OCI-LY1 (cell line): ENCODE results near the gene QRICH1.

Experiments
- H2AFZ ChIP-seq: fragments of 200-600 bp; sonication (generic), shearing (Covaris generic); 2 replicates; pipeline ENCODE4 v1.6.0; 2014; ENCODE audit warnings: antibody characterized with exemption, mild to moderate bottlenecking, low read length
- H3F3A ChIP-seq: fragments of 200-600 bp; sonication (generic), shearing (Covaris generic); 2 replicates; pipeline ENCODE4 v1.6.0; 2014; ENCODE audit warnings: mild to moderate bottlenecking, antibody characterized with exemption, low read length, moderate library complexity; ENCODE audit not compliant: insufficient read depth
- H3K27ac ChIP-seq: fragments of 200-600 bp; sonication (generic); 2 replicates; pipeline ENCODE4 v1.5.1; 2014; ENCODE audit warnings: low read length, mixed run types, mild to moderate bottlenecking, low read depth; ENCODE audit not compliant: poor library complexity, severe bottlenecking
- H3K27me3 ChIP-seq: fragments of 200-600 bp; sonication (generic); 2 replicates; pipeline ENCODE4 v1.6.0; 2014; ENCODE audit warnings: antibody characterized with exemption, mild to moderate bottlenecking, low read length, moderate library complexity; ENCODE audit not compliant: insufficient read depth
- H3K36me3 ChIP-seq: fragments of 200-600 bp; sonication (generic); 2 replicates; pipeline ENCODE4 v1.6.1; 2014; ENCODE audit warnings: mild to moderate bottlenecking, antibody characterized with exemption, low read length, moderate library complexity, mixed read lengths; ENCODE audit not compliant: insufficient read depth
- H3K4me1 ChIP-seq: fragments of 200-600 bp; sonication (generic); 2 replicates; pipeline ENCODE4 v1.5.1; 2014; ENCODE audit warnings: mild to moderate bottlenecking, low read length, moderate library complexity; ENCODE audit not compliant: insufficient read depth, severe bottlenecking
- H3K4me2 ChIP-seq: fragments of 200-600 bp; sonication (generic), shearing (Covaris generic); 2 replicates; pipeline ENCODE4 v1.6.1; 2014; ENCODE audit warnings: low read length
- H3K4me3 ChIP-seq: fragments of 200-600 bp; sonication (generic); 2 replicates; pipeline ENCODE4 v1.5.1; 2014; ENCODE audit warnings: low read length, low read depth, mild to moderate bottlenecking, mixed read lengths; ENCODE audit not compliant: poor library complexity, severe bottlenecking
- H3K79me2 ChIP-seq: fragments of 200-600 bp; shearing (Covaris generic); 2 replicates; pipeline ENCODE4 v1.6.1; 2016; ENCODE audit warnings: mixed run types, low read length, mixed read lengths; ENCODE audit not compliant: insufficient read depth
- H3K9ac ChIP-seq: fragments of 200-600 bp; sonication (generic), shearing (Covaris generic); 2 replicates; pipeline ENCODE4 v1.6.1; 2014; ENCODE audit warnings: mild to moderate bottlenecking, low read length, mixed read lengths
- H3K9me2 ChIP-seq: fragments of 200-600 bp; sonication (generic), shearing (Covaris generic); 2 replicates; pipeline ENCODE4 v1.6.1; 2014; ENCODE audit warnings: low read depth, mild to moderate bottlenecking, low read length, mixed read lengths
- H3K9me3 ChIP-seq: fragments of 200-600 bp; shearing (Covaris generic); 2 replicates; pipeline ENCODE4 v1.6.1; 2014; ENCODE audit warnings: low read length, mixed read lengths
- H4K20me1 ChIP-seq: fragments of 200-600 bp; sonication (generic), shearing (Covaris generic); 2 replicates; pipeline ENCODE4 v1.6.0; 2016; ENCODE audit warnings: mild to moderate bottlenecking, low read length; ENCODE audit not compliant: insufficient read depth
- CTCF ChIP-seq: fragments of 200-600 bp; sonication (generic), shearing (Covaris generic); IDR thresholded peaks from 2 replicates; pipeline ENCODE4 v1.5.1; 2017; ENCODE audit warnings: mild to moderate bottlenecking, antibody characterized with exemption, low read length, moderate library complexity, mixed read lengths
- EZH2 ChIP-seq: fragments of 200-600 bp; sonication (generic), shearing (Covaris generic); IDR thresholded peaks from 2 replicates; pipeline ENCODE4 v1.8.0; 2017; ENCODE audit warnings: borderline replicate concordance, mixed run types, mild to moderate bottlenecking, antibody characterized with exemption, low read length, moderate library complexity, mixed read lengths

Gene QRICH1

DNA sequence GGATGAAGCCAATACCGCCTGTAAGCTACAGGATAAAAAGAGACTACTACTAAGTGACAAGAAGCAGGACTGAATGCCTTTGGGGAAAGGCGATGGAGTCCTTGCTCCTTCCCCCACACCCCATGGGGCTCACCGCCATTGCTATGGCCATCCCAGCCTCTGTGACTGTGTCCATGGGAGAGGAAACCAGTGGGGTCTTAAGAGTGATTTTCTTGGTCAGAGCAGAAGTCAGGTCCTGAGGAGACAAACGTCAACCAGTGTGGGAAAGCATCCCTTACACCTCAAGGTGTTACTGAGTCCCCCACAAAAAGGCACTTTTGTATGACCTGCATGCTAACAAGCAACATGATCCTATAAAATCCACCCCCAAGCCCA lies 65.6 kb downstream of the QRICH1 start:
- no peaks in the 10 kb centered on the region for H3K27me3 ChIP-seq
- peaks cover 90% of the 10 kb centered on the region for H3K36me3 ChIP-seq
- TF ChIP-seq EZH2 (no peak), CTCF (no peak)
- no peaks in the 10 kb centered on the region for H4K20me1 ChIP-seq
- H3K9me2 ChIP-seq: no peaks in the 10 kb centered on the region
- peaks cover 46% of the 10 kb centered on the region for H3K4me1 ChIP-seq
- H3K9me3 ChIP-seq: no peaks in the 10 kb centered on the region
- H3K4me3 ChIP-seq: peak overlapping the region; percentile 84
- 0 out of 2 replicates have a peak, but pooled peaks cover 2% of the 10 kb centered on the region for H3F3A ChIP-seq
- H3K9ac ChIP-seq: peak overlapping the region; percentile 85
- no peaks in the 10 kb centered on the region for H3K79me2 ChIP-seq
- peak overlapping the region; percentile 54 for H3K27ac ChIP-seq
- H3K4me2 ChIP-seq: peak overlapping the region; percentile 99
- no peak overlapping the region for H2AFZ ChIP-seq

DNA sequence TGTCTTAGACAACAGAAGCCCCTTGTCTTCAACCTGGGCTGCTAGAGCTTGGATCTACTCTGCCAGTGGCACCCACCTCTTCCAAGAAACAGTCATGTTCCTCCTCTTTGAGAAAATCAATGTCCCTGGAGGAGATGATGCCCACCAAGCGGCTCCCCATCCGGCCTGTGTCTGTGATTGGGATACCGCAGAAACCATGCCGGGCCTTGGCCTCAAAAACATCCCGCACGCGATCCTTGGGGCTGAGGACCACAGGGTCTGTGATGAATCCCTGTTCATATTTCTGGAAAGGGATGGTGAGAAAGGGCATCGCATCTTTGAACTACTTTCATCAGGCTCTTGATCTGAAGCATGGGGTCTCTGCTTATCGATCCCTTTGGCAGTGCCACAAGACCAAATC lies 66.2 kb downstream of the QRICH1 start:
- H3K27ac ChIP-seq: no peak overlapping the region

DNA sequence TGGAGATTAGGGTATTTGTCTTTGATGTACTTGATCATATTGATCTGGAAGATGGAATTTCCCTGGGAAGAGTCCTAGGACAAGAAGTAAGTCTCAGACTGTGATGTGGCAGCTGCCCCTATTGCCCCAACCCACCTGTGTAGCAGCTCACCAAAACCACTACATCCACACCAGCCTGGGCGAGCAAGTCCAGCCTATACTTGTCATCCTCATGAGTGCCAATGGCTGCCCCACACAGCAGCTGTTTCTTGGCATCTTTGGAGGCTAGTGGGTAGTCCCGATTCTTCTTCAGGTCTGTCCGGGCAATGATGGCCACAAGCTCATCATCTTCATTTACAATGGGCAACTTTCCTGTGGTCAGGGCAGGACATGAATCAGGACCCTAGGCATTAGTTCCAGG lies 67.3 kb downstream of the QRICH1 start:
- TF ChIP-seq EZH2 (no peak), CTCF (no peak)
- H3K9ac ChIP-seq: no peak overlapping the region
- H3F3A ChIP-seq: 0 out of 2 replicates have a peak, but pooled peaks cover 2% of the 10 kb centered on the region
- no peaks in the 10 kb centered on the region for H3K9me2 ChIP-seq
- no peak overlapping the region for H3K4me2 ChIP-seq
- no peak overlapping the region for H2AFZ ChIP-seq
- H4K20me1 ChIP-seq: no peaks in the 10 kb centered on the region
- no peaks in the 10 kb centered on the region for H3K79me2 ChIP-seq
- H3K4me3 ChIP-seq: no peak overlapping the region
- peaks cover 76% of the 10 kb centered on the region for H3K36me3 ChIP-seq
- no peak overlapping the region for H3K27ac ChIP-seq
- no peaks in the 10 kb centered on the region for H3K27me3 ChIP-seq
- peaks cover 54% of the 10 kb centered on the region for H3K4me1 ChIP-seq
- H3K9me3 ChIP-seq: no peaks in the 10 kb centered on the region

More for the DNA sequence above, 66.2 kb downstream of the QRICH1 start:
- Histone ChIP-seq H3K9me2 (no peaks in the 10 kb centered on the region), H3K4me2 (peak overlapping the region; percentile 99), H3F3A (0 out of 2 replicates have a peak, but pooled peaks cover 2% of the 10 kb centered on the region), H3K9me3 (no peaks in the 10 kb centered on the region), H3K4me3 (peak overlapping the region; percentile 84), H3K4me1 (peaks cover 53% of the 10 kb centered on the region), H3K36me3 (peaks cover 87% of the 10 kb centered on the region), H4K20me1 (no peaks in the 10 kb centered on the region), H3K27me3 (no peaks in the 10 kb centered on the region), H3K9ac (peak overlapping the region; percentile 85; the same call in 1 of the 2 replicates), H3K79me2 (no peaks in the 10 kb centered on the region), H2AFZ (no peak overlapping the region)
- no peak for TF ChIP-seq EZH2
- no peak for TF ChIP-seq CTCF
